Caco-2 (cell line): ENCODE results near the gene RAPGEF1. TPM values are rescaled to one million over a fixed set of nuclear protein-coding genes. Genes with fewer than 3 reads are reported as not detected.

Experiments
- BruUV-seq: library from RNA; stranded (reverse); fragments of 400-500 nt; replicated peaks from 2 replicates; lab custom pipeline; 2021; lab: Mats Ljungman, UMichigan
- CTCF ChIA-PET: fragments of 300-600 bp; sonication (Branson Sonifier 250); formaldehyde crosslinking; loops from one replicate; lab custom pipeline; 2022; ENCODE audit warnings: antibody characterized with exemption; lab: Charles Lee
- POLR2A ChIA-PET: fragments of 300-600 bp; sonication (Branson Sonifier 250); formaldehyde crosslinking; loops from one replicate; lab custom pipeline; 2022; ENCODE audit warnings: antibody characterized with exemption; lab: Charles Lee
- DNase-seq, 2 experiments: peaks; one replicate each; pipeline versions ENCODE4 v3.0.0 to v3.0.0-alpha.2; 2020 to 2022
- H3K27me3 ChIP-seq: replicated peaks from 2 replicates; pipeline ENCODE4 v1.6.0; 2011; ENCODE audit warnings: low read length; ENCODE audit not compliant: control insufficient read depth, insufficient read depth
- H3K36me3 ChIP-seq: 2 replicates; pipeline ENCODE4 v1.5.1; 2011; ENCODE audit warnings: low read length; ENCODE audit not compliant: control insufficient read depth, insufficient read depth
- H3K4me1 ChIP-seq: fragments of 250-450 bp; sonication (Bioruptor Pico); 2 replicates; pipeline ENCODE4 v1.5.1; 2020; ENCODE audit warnings: mild to moderate bottlenecking
- H3K4me3 ChIP-seq: 2 replicates; pipeline ENCODE4 v1.5.1; 2011; ENCODE audit warnings: low read depth, mild to moderate bottlenecking, control low read depth, low read length
- H3K9me3 ChIP-seq: fragments of 250-450 bp; sonication (Bioruptor Pico); 2 replicates; pipeline ENCODE4 v1.5.1; 2020; ENCODE audit warnings: mild to moderate bottlenecking, moderate library complexity
- H3K27ac Mint-ChIP-seq: one replicate; pipeline ENCODE4 v1.8.0; 2022; ENCODE audit warnings: mixed read lengths; ENCODE audit not compliant: unreplicated experiment
- H3K27me3 Mint-ChIP-seq: one replicate; pipeline ENCODE4 v1.8.0; 2022; ENCODE audit warnings: mixed read lengths; ENCODE audit not compliant: insufficient read depth, unreplicated experiment
- H3K36me3 Mint-ChIP-seq: one replicate; pipeline ENCODE4 v1.8.0; 2022; ENCODE audit warnings: mild to moderate bottlenecking, mixed read lengths; ENCODE audit not compliant: insufficient read depth, unreplicated experiment
- H3K4me1 Mint-ChIP-seq: one replicate; pipeline ENCODE4 v1.8.0; 2022; ENCODE audit warnings: low read depth, mixed read lengths; ENCODE audit not compliant: unreplicated experiment
- H3K4me3 Mint-ChIP-seq: one replicate; pipeline ENCODE4 v1.8.0; 2022; ENCODE audit warnings: mild to moderate bottlenecking, moderate library complexity, mixed read lengths; ENCODE audit not compliant: unreplicated experiment
- H3K9me3 Mint-ChIP-seq: one replicate; pipeline ENCODE4 v1.8.0; 2022; ENCODE audit warnings: mixed read lengths; ENCODE audit not compliant: unreplicated experiment
- intact Hi-C: fragments of 100-400 bp; cut with micrococcal nuclease; formaldehyde crosslinking; loops from one replicate; pipeline ENCODE4 v1.10.0; 2022; ENCODE audit not compliant: unreplicated experiment
- total RNA-seq: library from RNA; stranded (reverse); gene quantifications from 2 replicates; pipeline ENCODE4 v1.2.3, GENCODE V29; 2022
- TF ChIP-seq, protein P1 (sequence below), 2 experiments: fragments of 200-600 bp in 1 of 2; IDR thresholded peaks; 1 replicate in 1 of 2; 2 replicates in 1 of 2; pipeline versions ENCODE4 v1.5.1 to v1.8.0; 2011 to 2022; ENCODE audit warnings: antibody characterized with exemption in 1 of 2, control low read depth in 1 of 2, inconsistent platforms in 1 of 2, low read depth in 1 of 2, low read length in 1 of 2, mild to moderate bottlenecking in 1 of 2, moderate library complexity in 1 of 2; ENCODE audit not compliant: insufficient read depth in 1 of 2, severe bottlenecking in 1 of 2, unreplicated experiment in 1 of 2

The RAPGEF1 gene
- total RNA-seq, 1 experiment from 2014 or later, result 75.4 TPM

DNA sequence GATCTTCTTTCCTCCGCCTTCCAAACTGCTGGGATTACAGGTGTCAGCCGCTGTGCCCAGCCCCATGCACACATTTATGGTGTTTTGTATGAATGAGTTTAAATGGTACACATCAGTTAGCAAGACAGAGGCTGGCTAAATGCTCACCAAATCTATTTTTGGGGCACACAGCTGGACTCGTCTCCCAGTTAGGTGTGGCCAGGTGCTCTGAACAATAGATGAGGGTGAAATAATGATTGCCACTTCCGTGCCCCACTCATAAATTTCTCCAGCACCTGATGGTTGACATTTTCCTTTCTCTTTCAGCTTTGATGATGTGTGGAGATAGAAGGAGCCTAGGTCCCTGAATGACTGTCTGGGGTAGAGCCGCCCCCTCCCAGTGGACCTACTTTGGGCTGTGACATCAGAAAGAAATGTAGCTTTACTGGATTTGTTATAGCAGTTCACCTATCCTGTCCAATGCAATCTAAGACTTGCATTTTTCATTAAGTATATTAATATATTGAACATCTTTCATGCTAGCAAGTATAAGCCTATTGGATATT lies 8.6 kb upstream of the RAPGEF1 start:
- H3K36me3 Mint-ChIP-seq, result no peaks in the 10 kb centered on the region
- Histone ChIP-seq H3K4me1 (peaks cover 10% of the 10 kb centered on the region; the same call in 1 of the 2 replicates), H3K27me3 (no peaks in the 10 kb centered on the region; the same call in 1 of the 2 replicates), H3K36me3 (no peaks in the 10 kb centered on the region; the same call in 1 of the 2 replicates), H3K9me3 (no peaks in the 10 kb centered on the region; the same call in 1 of the 2 replicates), H3K4me3 (no peak overlapping the region)
- no peak overlapping the region for H3K4me3 Mint-ChIP-seq
- intact Hi-C loops, result loop anchor here (5.0 to 10.0 kb wide), 2 partner anchors 246 to 394 kb away; partner anchors contain the start of gene POMT1
- TF ChIP-seq, protein P1, sequence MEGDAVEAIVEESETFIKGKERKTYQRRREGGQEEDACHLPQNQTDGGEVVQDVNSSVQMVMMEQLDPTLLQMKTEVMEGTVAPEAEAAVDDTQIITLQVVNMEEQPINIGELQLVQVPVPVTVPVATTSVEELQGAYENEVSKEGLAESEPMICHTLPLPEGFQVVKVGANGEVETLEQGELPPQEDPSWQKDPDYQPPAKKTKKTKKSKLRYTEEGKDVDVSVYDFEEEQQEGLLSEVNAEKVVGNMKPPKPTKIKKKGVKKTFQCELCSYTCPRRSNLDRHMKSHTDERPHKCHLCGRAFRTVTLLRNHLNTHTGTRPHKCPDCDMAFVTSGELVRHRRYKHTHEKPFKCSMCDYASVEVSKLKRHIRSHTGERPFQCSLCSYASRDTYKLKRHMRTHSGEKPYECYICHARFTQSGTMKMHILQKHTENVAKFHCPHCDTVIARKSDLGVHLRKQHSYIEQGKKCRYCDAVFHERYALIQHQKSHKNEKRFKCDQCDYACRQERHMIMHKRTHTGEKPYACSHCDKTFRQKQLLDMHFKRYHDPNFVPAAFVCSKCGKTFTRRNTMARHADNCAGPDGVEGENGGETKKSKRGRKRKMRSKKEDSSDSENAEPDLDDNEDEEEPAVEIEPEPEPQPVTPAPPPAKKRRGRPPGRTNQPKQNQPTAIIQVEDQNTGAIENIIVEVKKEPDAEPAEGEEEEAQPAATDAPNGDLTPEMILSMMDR (IDR thresholded peaks at IDR 0.05; ENCODE audit: insufficient read depth in 1 of 2, low read depth in 1 of 2, low read length in 1 of 2, severe bottlenecking in 1 of 2, unreplicated experiment in 1 of 2), result no peak
- ChIA-PET CTCF (no interaction called here), POLR2A (no interaction called here)
- no peaks in the 10 kb centered on the region for H3K27me3 Mint-ChIP-seq
- no peaks in the 10 kb centered on the region for H3K9me3 Mint-ChIP-seq
- DNase-seq, result no peak
- H3K27ac Mint-ChIP-seq, result no peak overlapping the region
- BruUV-seq, result no TSS peak
- no peaks in the 10 kb centered on the region for H3K4me1 Mint-ChIP-seq

DNA sequence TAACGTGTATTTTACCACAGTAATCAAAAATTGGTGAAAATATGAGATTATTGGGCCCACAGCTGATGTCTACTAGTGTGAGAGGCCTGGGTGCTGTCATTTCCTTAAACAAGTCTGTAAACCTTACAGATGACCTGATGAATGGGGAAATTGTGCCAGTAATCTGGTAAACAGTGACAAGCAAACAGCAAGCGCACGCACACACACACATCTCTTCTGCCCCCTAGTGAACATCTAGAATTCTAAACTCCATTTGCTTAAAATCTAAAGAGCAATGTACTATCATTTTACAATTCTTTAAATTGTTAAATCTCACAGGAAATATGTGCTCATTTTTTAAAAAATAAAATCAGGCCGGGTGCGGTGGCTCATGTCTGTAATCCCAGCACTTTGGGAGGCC lies 7.5 kb upstream of the RAPGEF1 start:
- H3K4me1 ChIP-seq, result peaks cover 10% of the 10 kb centered on the region; the same call in 1 of the 2 replicates
- no peak overlapping the region for H3K27ac Mint-ChIP-seq
- no peaks in the 10 kb centered on the region for H3K4me1 Mint-ChIP-seq
- H3K27me3 Mint-ChIP-seq, result no peaks in the 10 kb centered on the region
- H3K4me3 Mint-ChIP-seq, result no peak overlapping the region
- ChIA-PET POLR2A (no interaction called here), CTCF (no interaction called here)
- TF ChIP-seq, protein P1 (IDR thresholded peaks at IDR 0.05; ENCODE audit: insufficient read depth in 1 of 2, low read depth in 1 of 2, low read length in 1 of 2, severe bottlenecking in 1 of 2, unreplicated experiment in 1 of 2), result peak; percentile 44 to 61
- no peaks in the 10 kb centered on the region; the same call in 1 of the 2 replicates for H3K9me3 ChIP-seq
- H3K27me3 ChIP-seq, result no peaks in the 10 kb centered on the region; the same call in 1 of the 2 replicates
- H3K9me3 Mint-ChIP-seq, result no peaks in the 10 kb centered on the region
- no peaks in the 10 kb centered on the region; the same call in 1 of the 2 replicates for H3K36me3 ChIP-seq
- intact Hi-C loops, result loop anchor here (1.0 to 10.0 kb wide), 3 partner anchors 156 to 393 kb away; partner anchors contain the start of gene POMT1
- peak in 1 of 2 experiments; percentile 47 for DNase-seq
- H3K36me3 Mint-ChIP-seq, result no peaks in the 10 kb centered on the region
- no peak overlapping the region for H3K4me3 ChIP-seq
- BruUV-seq, result no TSS peak

DNA sequence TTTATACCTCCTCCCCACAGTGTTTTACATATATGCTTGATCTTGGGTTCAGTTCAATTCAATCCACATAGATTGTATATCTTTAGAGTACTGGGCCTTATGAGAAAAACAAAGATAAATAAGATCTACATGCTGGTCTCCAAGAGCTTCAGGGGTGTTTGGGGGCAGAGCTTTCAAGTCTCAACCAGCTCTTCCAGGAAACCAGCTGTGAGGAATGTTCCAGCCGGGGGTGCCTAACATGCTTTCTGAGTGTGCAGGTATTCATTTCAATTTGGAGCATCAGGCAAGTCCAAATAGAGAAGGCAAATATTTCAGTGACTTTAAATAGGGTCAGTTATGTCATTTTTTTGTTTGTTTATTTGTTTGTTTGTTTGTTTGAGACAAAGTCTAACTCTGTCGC lies 5.7 kb upstream of the RAPGEF1 start:
- intact Hi-C loops, result loop anchor here (5.0 to 10.0 kb wide), 2 partner anchors 243 to 391 kb away; partner anchors contain the start of gene POMT1
- Mint-ChIP-seq H3K36me3 (no peaks in the 10 kb centered on the region), H3K4me1 (no peaks in the 10 kb centered on the region), H3K27me3 (no peaks in the 10 kb centered on the region), H3K9me3 (no peaks in the 10 kb centered on the region), H3K27ac (peak overlapping the region; percentile 16), H3K4me3 (no peak overlapping the region)
- TF ChIP-seq, protein P1 (IDR thresholded peaks at IDR 0.05; ENCODE audit: insufficient read depth in 1 of 2, low read depth in 1 of 2, low read length in 1 of 2, severe bottlenecking in 1 of 2, unreplicated experiment in 1 of 2), result no peak
- no TSS peak for BruUV-seq
- ChIA-PET POLR2A (no interaction called here), CTCF (interaction anchor here (0.6 to 0.8 kb wide), 3 partner anchors 139 to 507 kb away, joined by 3 read pairs; no protein-coding TSS in a partner anchor)
- Histone ChIP-seq H3K27me3 (no peaks in the 10 kb centered on the region; the same call in 1 of the 2 replicates), H3K4me1 (peaks cover 10% of the 10 kb centered on the region; the same call in 1 of the 2 replicates), H3K36me3 (no peaks in the 10 kb centered on the region; the same call in 1 of the 2 replicates), H3K9me3 (no peaks in the 10 kb centered on the region; the same call in 1 of the 2 replicates), H3K4me3 (no peak overlapping the region)
- no peak for DNase-seq
